GM19043 (cell line): Measurements from ENCODE around the gene ZNF775.
"Not testable (repeated sequence)": the region's sequence is repeated elsewhere in the genome, so short reads cannot be mapped to it uniquely, and the experiment has no call there.

Source experiments
- ATAC-seq: cut with Tn5 transposase; IDR thresholded peaks from one replicate; pipeline ENCODE4 v1.9.1; 2021; ENCODE audit warnings: low read depth; ENCODE audit not compliant: unreplicated experiment

ZNF775 gene

DNA sequence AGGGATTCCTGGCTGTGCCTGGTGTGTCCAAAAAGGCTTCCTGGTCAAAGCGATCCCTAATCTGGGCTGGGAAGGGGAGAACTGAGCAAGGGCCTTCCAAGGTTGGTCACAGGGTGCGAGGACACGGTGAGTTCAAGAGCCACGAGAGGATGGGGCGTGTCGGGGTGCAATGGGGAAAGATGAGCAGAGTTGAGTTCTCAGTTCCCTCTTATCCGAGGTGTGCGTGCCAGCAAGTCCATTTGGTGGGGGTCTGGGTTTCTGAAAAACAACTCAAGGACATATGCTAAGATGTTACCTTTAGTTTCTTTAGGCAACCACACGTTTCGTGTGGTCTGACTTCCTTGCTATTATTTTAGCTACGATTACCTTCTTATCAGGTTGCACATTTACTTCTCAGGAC, 1.3 kb downstream of the ZNF775 start:
- no peak for ATAC-seq

DNA sequence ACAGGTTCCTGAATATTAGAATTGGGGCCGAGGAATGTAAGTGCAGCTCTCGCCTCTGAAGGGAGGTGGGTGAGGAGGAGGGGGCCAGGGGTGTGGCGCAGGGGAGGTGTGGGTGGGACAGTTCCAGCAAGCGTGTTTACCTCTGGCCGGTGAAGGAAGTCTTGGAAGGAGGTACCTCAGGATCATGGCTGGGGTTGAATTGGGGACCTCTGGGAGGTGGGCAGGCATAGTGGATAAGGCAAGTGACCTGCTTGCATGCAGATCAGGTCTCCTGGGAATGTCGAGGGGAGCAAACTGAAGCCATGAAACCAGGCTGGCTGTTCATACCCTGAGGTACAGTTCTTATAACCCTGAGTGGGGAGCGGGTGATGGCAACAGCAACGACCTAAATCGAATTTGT, 2.0 kb downstream of the ZNF775 start:
- ATAC-seq, result no peak

DNA sequence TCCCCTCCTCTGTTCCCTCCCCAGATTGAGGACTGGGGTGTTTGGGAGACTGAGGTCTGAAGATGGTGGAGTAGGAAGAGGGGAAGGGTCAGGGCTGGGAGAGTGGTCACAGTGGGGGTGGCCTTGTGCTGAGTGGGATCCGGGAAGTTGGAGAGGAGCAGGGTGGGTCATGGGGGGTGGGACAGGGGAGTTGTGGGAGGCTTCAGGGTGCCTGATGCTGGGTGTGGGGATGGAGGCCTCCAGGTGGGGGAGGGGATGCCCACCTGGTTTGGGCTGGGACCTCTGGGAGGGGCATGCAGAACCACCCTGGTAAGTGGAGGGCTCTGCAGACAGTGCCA, 2.6 kb downstream of the ZNF775 start:
- no peak for ATAC-seq

DNA sequence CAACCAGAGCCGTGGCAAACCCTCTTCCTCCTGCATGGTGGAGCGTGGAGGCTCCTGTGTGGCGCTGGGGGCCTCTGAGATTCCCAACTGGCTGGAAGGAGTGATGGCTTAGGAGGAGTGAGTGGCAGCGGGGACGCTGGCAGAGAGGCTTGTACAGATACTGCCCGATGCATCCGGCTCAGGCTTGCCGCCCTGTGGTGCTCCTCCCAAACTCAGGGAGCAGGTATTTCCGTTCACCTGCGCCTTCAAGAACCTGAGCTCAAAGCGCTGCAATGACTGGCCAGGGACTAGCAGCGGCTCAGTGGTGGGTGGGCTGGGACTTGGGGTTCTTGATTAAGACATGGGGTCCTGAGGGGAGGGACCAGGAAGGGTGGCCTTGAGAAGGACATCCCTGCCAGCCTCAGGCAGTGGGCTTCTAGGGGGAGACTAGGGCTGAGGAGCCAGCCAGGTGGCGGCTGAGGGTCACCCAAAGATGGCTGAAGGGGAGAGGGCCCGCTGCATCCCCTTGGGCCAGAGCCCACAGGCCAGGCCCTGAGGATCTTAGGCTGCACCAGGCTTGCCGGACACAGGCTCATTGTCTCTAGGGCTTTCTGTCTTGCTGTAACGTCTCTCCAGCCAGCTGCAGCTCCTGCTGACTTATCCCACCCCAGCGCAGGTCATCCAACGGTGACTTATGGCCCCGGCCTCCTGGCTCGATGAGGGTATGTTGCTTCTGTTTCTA, 3.2 kb downstream of the ZNF775 start:
- ATAC-seq, result no peak

DNA sequence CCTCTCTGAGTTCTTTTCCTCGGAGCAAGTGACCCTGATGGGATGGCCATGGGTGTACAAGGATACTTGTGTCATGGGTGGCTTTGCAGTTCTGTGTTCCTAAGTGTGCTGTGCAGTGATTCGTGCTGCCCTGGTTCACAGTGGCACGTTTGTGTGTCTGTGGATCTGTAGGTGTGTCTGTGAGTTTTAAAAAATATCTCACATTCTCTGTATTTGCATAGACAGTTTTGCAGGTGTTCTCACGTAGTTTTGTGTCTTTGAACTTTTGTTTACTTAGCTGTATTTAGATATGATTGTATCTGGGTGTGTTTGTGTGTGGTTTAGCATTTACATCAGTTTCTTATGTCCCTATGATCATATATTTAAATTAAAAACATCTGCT, 3.7 kb downstream of the ZNF775 start:
- ATAC-seq, result no peak

DNA sequence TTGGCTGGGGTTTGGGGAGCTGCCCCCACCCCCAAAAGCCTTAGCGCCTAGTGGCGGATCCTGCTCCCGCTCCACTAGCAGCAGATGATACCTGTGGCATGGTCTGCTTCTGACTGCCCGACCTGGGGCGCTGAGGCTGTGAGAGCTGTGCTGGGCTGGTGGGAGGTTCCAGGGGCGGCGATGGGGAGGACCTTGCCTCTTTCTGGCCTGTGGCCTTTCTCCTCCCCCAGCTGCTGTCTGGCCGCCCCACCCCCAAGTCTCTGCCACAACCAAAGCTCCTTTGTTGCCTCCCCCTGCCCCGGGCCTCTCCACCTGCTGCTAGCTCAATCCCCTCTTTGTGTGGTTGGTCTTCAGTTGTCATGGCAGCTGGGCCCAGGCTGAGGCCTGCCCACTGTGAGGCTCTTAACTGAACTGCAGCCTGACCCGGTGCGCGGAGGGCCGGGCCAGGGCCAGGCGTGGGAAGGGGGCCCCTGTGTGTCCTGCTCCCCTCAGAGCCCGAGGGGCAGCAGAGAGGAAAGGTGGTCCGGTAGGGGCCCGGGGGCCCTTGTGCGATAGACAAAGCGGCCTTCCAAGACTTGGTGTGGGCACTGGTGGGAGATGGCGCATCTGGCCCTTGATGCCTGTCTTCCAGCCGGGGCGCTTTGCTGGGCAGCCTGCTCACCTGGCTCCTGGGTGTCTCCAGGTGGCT, 4.7 kb downstream of the ZNF775 start:
- no peak for ATAC-seq

DNA sequence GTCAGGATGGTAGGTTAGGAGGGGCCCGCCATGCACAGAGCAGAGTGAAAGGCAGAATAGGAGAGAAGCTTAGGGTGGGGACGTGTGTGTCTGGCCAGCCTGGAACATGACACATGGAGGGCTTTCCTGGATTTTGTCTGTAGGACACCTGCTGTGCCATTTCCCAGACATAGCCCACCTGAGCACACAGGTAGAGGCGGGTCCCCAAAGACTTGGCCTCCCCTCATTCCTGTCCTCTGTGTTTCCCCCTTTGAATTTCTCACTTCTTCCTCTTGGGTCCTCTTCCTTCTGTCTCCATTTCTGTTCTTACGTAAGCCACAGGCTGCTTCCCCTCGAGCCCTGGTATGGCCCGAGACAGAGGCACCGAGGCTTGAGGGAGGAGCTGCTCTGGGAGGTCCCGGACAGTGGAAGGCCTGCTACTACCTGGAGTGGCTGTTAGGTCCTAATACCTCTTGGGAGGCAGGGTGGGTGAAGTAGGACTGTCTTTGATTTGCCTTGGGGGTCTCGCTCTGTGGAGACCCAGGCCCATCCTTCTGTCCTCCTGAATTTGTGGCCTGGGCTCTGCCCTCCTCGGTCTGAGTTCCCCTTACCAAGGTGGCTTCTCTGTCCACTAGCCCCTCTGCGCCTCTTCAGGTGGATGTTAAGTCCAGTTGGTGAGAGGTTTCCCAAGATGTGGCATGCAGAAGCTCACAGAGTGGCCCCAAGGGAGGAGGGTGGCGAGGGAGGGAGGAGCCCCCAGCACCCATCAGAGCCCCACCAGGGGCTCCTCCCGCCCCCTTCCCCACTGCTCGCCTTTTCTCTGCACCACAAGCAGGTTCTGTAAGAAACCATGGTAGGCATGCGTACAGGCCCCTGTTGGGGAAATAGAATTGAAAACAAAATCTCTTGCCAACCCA, 5.5 kb downstream of the ZNF775 start:
- ATAC-seq, result no peak

DNA sequence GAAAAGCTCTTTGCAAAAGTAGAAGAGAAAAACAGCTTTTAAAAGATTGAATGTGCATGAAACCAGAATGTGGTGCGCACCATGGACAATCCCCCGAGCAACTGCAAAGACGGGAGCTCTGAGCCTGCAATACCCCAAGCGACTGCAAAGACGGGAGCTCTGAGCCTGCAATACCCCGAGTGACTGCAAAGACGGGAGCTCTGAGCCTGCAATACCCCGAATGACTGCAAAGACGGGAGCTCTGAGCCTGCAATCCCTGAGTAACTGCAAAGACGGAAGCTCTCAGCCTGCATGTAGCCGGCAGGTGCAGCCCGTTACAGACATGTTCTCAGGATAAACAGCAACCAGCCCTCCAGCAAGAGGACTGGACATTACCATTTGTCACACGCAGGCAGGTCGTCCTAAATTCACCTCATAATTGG, 6.2 kb downstream of the ZNF775 start:
- ATAC-seq, result no peak

DNA sequence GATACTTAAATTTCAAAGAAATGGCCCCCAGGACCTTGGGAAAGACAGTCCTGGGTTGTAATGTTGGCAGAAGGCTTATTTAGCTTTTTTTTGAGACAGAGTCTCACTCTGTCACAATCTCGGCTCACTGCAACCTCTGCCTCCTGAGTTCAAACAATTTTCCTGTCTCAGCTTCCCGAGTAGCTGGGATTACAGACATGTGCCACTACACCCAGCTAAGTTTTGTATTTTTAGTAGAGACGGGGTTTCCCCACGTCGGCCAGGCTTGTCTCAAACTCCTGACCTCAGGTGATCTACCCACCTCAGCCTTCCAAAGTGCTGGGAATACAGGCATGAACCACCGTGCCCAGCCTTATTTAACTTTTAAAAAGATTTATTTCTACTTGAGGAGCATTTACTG, 6.8 kb downstream of the ZNF775 start:
- ATAC-seq, result not testable (repeated sequence)

DNA sequence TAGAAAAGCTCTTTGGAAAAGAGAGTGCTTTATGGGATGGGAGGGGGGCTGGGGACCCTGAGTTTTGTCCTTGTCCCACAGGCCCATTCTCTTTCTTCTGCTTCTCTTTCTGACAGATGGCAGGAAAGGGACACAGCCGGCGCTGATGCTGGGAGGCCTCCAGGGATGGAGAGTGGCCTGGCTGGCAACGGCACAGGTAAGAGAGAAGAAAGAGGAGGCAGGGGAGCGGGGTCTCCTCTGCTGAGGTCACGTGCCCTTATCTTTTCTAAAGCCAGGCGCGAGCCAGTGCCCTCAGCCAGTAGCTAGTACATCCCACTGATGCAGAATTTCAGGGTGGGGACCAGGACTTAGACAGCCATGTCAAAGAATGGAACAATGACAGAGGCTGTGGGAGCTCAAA, 9.2 kb downstream of the ZNF775 start:
- no peak for ATAC-seq

DNA sequence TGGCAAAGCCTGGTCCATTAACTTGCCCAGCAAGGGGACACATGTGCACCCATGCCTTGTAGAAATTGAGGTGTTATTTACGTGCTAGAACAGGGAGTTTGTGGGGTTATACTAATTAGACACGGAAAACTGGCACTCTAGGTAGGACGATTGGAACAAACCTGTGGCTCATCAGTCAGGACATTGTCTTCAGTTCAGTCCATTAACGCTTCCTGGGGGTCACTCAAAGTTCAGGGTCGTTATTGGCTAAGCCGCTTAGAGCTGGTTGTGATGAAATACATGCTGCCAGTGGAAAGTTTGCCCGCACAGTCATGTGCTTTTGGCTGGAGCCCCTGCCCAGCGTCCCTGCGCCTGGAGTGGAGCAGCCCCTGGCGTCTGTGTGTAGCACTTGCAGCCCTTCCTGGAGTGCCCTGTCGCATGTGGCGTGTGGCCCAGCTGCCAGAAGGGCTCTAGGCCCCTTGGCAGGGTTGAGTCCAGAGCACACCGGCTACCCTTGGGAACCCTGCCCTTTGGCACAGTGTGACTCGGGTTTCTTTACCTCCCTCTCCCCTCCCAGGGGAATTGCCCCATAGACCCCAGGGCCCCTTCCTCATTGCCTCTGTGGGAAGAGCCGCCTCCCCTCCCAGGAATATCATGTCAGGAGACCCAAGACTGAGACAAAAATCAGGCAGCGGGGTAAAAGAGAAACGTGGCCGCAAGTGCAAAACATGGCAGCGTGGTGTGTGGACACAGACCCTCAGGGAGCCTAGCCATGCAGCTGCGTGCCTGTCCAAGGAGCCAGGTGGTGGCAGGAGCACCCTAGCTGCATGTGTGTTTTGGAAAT, 9.8 kb downstream of the ZNF775 start:
- ATAC-seq, result no peak

DNA sequence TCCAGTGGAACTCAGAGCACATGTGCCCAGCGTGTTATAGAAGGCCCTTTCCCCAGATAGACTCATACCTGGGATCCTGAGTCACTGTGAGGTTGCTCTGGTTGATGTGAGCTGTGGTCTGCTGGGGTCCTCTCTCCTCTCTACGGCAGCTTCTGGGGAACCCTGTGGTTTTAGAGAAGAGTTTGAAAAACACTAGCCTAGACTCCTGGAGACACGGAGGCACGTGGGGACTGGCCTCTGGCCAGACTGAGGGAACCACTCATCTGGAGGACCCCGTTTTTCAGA, 10.3 kb downstream of the ZNF775 start:
- no peak for ATAC-seq

DNA sequence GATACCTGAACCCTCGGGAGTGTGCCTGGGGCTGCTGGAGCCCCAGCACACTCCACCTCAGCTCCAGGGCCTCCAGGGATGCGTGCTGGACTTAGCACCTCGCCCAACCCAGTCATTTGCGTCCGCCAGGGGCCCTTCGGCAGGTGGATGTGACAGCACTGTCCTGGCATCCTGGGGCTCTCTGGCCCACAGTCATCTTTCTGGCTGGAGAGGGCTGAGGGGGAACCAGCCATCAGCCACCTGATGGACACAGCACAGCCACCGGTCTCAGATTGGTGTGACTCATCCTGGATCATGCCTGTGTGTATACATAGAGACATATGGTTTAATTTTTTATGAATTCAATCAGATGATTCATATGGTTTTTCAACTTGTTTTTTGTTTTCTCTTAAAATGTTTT, 11.1 kb downstream of the ZNF775 start:
- ATAC-seq, result no peak

DNA sequence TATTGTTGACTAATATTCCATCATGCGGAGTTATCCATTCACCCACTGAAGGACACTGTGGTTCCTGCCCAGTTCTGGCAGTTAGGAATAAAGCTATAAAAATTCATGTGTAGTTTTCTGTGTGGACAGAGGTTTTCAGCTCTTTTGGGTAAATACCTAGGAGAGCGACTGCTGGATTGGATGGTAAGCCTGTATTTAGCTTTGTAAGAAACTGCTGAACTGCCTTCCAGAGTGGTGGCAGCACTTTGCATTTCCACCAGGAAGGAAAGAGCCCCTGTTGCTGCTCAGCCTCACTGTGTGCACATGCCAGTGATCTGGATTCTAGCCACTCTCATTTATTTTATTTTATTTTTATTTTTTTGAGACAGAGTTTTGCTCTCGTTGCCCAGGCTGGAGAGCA, 14.2 kb downstream of the ZNF775 start:
- no peak for ATAC-seq

DNA sequence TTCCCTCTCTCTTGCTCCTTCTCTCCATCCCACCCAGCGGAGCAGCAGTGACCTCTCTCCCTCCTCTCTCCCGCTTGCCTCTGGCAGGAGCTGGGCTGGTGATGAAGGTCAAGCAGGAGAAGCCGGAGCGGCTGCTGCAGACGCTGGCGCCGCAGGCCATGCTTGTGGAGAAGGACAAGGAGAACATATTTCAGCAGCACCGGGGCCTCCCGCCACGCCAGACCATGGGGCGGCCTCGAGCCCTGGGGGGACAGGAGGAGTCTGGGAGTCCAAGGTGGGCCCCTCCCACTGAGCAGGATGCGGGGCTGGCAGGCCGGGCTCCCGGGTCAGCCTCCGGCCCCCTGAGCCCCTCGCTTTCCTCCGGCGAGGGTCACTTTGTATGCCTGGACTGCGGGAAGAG, 17.3 kb downstream of the ZNF775 start:
- ATAC-seq, result no peak

DNA sequence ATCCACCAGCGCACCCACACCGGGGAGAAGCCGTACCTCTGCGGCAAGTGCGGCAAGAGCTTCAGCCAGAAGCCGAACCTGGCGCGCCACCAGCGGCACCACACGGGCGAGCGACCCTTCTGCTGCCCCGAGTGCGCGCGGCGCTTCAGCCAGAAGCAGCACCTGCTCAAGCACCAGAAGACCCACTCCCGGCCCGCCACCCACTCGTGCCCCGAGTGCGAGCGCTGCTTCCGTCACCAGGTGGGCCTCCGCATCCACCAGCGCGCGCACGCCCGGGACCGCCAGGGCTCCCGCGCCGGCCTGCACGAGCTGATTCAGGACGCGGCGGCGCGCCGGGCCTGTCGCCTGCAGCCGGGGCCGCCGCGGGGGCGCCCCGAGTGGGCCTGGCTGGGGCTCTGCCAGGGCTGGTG, 17.7 kb downstream of the ZNF775 start:
- no peak for ATAC-seq

DNA sequence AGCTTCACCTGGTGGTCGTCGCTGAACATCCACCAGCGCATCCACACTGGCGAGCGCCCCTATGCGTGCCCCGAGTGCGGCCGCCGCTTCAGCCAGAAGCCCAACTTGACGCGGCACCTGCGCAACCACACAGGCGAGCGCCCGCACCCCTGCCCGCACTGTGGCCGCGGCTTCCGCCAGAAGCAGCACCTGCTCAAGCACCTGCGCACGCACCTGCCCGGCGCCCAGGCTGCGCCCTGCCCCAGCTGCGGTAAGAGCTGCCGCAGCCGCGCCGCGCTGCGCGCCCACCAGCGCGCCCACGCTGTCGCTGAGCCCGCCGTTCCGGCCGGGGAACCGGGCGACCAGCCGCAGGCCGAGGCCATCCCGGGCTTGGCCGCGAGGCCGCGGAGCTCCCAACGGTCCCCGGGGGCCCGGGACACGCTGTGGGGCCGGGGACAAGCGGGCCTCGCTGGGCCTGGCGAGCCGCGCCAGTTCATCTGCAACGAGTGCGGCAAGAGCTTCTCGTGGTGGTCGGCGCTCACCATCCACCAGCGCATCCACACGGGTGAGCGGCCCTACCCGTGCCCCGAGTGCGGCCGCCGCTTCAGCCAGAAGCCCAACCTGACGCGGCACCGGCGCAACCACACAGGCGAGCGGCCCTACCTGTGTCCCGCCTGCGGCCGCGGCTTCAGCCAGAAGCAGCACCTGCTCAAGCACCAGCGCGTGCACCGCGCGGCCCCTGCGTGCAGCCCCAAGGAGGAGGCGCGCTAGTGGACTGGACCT, 18.4 kb downstream of the ZNF775 start:
- no peak for ATAC-seq

DNA sequence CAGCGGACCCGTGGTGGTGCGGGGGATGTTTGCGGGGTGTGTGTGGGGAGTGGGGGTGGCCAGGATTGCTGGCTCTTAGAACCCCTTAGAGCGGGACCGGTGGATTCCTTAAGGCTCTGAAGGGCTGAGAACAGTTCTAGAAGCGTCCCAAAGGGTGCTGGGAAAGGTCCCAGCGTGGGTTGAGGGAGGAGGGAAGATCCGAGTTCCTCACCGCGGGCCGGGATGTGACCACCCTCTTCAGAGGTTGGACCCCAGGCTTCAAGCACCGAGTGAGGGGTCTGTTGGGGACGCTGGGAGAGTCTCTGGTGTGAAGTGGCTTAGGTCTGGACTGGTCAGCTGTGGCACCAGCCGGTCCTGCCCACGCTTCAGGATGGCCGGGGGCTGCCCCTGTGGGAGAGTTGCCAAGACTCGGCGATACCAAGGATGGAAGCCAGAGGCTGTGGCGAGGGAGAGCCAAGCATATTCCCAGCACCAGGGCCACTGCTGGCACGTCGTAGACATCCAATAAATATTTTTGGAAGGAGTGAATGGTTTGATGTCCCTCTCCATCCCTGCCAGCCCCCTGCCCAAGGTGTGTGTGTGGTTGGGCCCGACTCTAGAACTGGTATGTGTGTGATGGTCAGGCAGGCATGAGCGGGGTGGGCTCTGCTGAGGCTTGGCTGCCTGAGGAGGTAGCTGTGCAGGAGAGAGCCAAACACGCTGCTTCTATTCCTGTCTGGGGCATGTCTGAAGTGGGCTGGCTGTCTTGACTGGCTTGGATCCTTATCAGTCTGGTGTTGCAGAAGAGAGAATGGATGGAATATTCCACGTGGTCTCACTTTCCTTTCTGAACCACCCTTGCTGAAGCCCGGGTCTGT, 19.2 kb downstream of the ZNF775 start:
- no peak for ATAC-seq

DNA sequence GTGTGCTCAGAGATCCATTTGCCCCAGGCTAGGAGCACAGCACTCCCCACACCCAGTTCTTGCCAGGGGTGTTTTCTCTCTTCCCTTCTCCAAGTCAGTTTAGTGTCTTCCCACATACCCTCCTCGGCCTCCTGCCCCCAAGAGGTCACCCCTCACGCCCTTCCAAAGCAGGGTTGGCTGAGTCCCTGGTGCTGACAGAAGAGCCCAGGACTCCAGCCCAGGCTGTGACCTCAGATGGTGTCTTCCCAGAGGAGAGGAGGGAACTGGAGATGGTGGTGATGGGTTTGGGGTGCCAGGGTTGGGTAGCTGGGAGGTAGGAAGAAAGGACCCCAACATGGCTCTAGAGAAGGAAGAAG, 19.8 kb downstream of the ZNF775 start:
- ATAC-seq, result no peak
